Transverse colon (tissue), 4 donors: ENCODE measurements around the gene RBP5.

ENCODE experiments used
- CTCF ChIP-seq, 5 experiments: fragments of 200-600 bp in 3 of 5; fragments of 450-650 bp in 2 of 5; sonication (generic) in 3 of 5; IDR thresholded peaks; 1 replicate in 2 of 5; 2 replicates in 3 of 5; pipeline ENCODE4 v1.5.1; 2016 to 2017; ENCODE audit warnings: antibody characterized with exemption in 5 of 5, inconsistent platforms in 3 of 5, mild to moderate bottlenecking in 2 of 5, moderate library complexity in 1 of 5
- POLR2AphosphoS5 ChIP-seq, 3 donors: sonication (generic); formaldehyde crosslinking; IDR thresholded peaks; one replicate each; pipeline ENCODE4 v1.6.1; 2016; ENCODE audit warnings: antibody characterized with exemption in 3 of 3

GRCh38 chr12:7110661-7111060, 18.0 kb downstream of the RBP5 start:
- TF ChIP-seq POLR2AphosphoS5 (IDR thresholded peaks at IDR 0.05) (no peak), CTCF (IDR thresholded peaks at IDR 0.05) (no peak)
